HEK293T (cell line): Measurements from ENCODE around the gene WBP1L.

ENCODE experiments used
- BHLHE40 ChIP-seq: fragments of 450-650 bp; IDR thresholded peaks from 2 replicates; pipeline ENCODE4 v1.6.1; 2016; ENCODE audit warnings: mild to moderate bottlenecking, moderate library complexity, borderline replicate concordance
- CTBP1 ChIP-seq: fragments of 450-650 bp; IDR thresholded peaks from 2 replicates; pipeline ENCODE4 v1.6.1; 2016; ENCODE audit warnings: borderline replicate concordance
- ELF4 ChIP-seq: fragments of 450-650 bp; IDR thresholded peaks from 2 replicates; pipeline ENCODE4 v1.6.1; 2017; ENCODE audit warnings: antibody characterized with exemption
- FOXK2 ChIP-seq: fragments of 450-650 bp; IDR thresholded peaks from 2 replicates; pipeline ENCODE4 v1.6.1; 2016; ENCODE audit warnings: mild to moderate bottlenecking
- FOXM1 ChIP-seq: fragments of 450-650 bp; IDR thresholded peaks from 2 replicates; pipeline ENCODE4 v1.6.1; 2017; ENCODE audit warnings: mild to moderate bottlenecking, borderline replicate concordance
- HDGF ChIP-seq: fragments of 450-650 bp; IDR thresholded peaks from 2 replicates; pipeline ENCODE4 v1.6.1; 2017; ENCODE audit warnings: antibody characterized with exemption, borderline replicate concordance
- L3MBTL2 ChIP-seq: fragments of 450-650 bp; conservative IDR thresholded peaks from 2 replicates; pipeline ENCODE4 v1.6.1; 2016; ENCODE audit warnings: mild to moderate bottlenecking
- NFRKB ChIP-seq: fragments of 450-650 bp; IDR thresholded peaks from 2 replicates; pipeline ENCODE4 v1.6.1; 2016; ENCODE audit warnings: mild to moderate bottlenecking, moderate library complexity
- SP1 ChIP-seq: fragments of 450-650 bp; IDR thresholded peaks from 2 replicates; pipeline ENCODE4 v1.6.1; 2017
- SUZ12 ChIP-seq: fragments of 450-650 bp; IDR thresholded peaks from 2 replicates; pipeline ENCODE4 v1.6.1; 2016; ENCODE audit warnings: mild to moderate bottlenecking
- TARDBP ChIP-seq: fragments of 450-650 bp; IDR thresholded peaks from 2 replicates; pipeline ENCODE4 v1.6.1; 2016
- ZNF384 ChIP-seq: fragments of 450-650 bp; IDR thresholded peaks from 2 replicates; pipeline ENCODE4 v1.6.1; 2016
- TF ChIP-seq, protein P1 (sequence below): fragments of 450-650 bp; IDR thresholded peaks from 2 replicates; pipeline ENCODE4 v1.6.1; 2016

GRCh38 chr10:102780527-102780808 lies 36.7 kb downstream of the WBP1L start:
- TF ChIP-seq L3MBTL2 (no peak), SP1 (no peak), FOXK2 (no peak), SUZ12 (no peak), NFRKB (no peak), ZNF384 (no peak), FOXM1 (no peak), BHLHE40 (no peak), ELF4 (no peak), HDGF (no peak), CTBP1 (no peak), TARDBP (no peak)
- TF ChIP-seq, protein P1, sequence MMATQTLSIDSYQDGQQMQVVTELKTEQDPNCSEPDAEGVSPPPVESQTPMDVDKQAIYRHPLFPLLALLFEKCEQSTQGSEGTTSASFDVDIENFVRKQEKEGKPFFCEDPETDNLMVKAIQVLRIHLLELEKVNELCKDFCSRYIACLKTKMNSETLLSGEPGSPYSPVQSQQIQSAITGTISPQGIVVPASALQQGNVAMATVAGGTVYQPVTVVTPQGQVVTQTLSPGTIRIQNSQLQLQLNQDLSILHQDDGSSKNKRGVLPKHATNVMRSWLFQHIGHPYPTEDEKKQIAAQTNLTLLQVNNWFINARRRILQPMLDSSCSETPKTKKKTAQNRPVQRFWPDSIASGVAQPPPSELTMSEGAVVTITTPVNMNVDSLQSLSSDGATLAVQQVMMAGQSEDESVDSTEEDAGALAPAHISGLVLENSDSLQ: no peak
